Fibroblast of lung (primary cell): Measurements from ENCODE around the gene PRPSAP2. TPM values are rescaled to one million over a fixed set of nuclear protein-coding genes. Genes with fewer than 3 reads are reported as not detected.

Source experiments
- DNase-seq, 2 donors: peaks; one replicate each; pipeline versions ENCODE4 v3.0.0 to v3.0.0-alpha.2; 2010; ENCODE audit warnings: low read depth in 2 of 2
- H2AFZ ChIP-seq: 2 replicates; pipeline ENCODE4 v1.5.1; 2012; ENCODE audit warnings: low read length, control low read depth, inconsistent platforms
- H3K27ac ChIP-seq: 2 replicates; pipeline ENCODE4 v1.5.1; 2011; ENCODE audit warnings: low read length, control low read depth; ENCODE audit not compliant: insufficient read depth
- H3K27me3 ChIP-seq: 2 replicates; pipeline ENCODE4 v1.5.1; 2011; ENCODE audit warnings: mild to moderate bottlenecking, low read length; ENCODE audit not compliant: control insufficient read depth, insufficient read depth
- H3K36me3 ChIP-seq: 2 replicates; pipeline ENCODE4 v1.5.1; 2011; ENCODE audit warnings: low read length; ENCODE audit not compliant: control insufficient read depth, insufficient read depth
- H3K4me1 ChIP-seq: 2 replicates; pipeline ENCODE4 v1.5.1; 2011; ENCODE audit warnings: low read length; ENCODE audit not compliant: control insufficient read depth, insufficient read depth; ENCODE audit errors: extremely low read depth
- H3K4me2 ChIP-seq: 2 replicates; pipeline ENCODE4 v1.5.1; 2011; ENCODE audit warnings: low read length, control low read depth; ENCODE audit not compliant: insufficient read depth; ENCODE audit errors: extremely low read depth
- H3K4me3 ChIP-seq, 4 experiments: fragments of 200-600 bp in 1 of 4; sonication (generic) in 1 of 4; replicated peaks in 1 of 4; 2 replicates each; pipeline ENCODE4 v1.5.1; 2011 to 2016; ENCODE audit warnings: low read length in 4 of 4, low read depth in 3 of 4, mild to moderate bottlenecking in 3 of 4, control low read depth in 2 of 4, inconsistent platforms in 1 of 4, mixed read lengths in 1 of 4; ENCODE audit not compliant: insufficient read depth in 1 of 4; ENCODE audit errors: control extremely low read depth in 1 of 4
- H3K79me2 ChIP-seq: 2 replicates; pipeline ENCODE4 v1.5.1; 2012; ENCODE audit warnings: mild to moderate bottlenecking, low read length, inconsistent platforms; ENCODE audit not compliant: control insufficient read depth, insufficient read depth
- H3K9ac ChIP-seq: 2 replicates; pipeline ENCODE4 v1.5.1; 2011; ENCODE audit warnings: mild to moderate bottlenecking, low read length, control low read depth; ENCODE audit not compliant: insufficient read depth
- H3K9me3 ChIP-seq: 2 replicates; pipeline ENCODE4 v1.5.1; 2012; ENCODE audit warnings: low read depth, low read length; ENCODE audit not compliant: control insufficient read depth, insufficient read depth
- H4K20me1 ChIP-seq: 2 replicates; pipeline ENCODE4 v1.5.1; 2011; ENCODE audit warnings: low read length; ENCODE audit not compliant: control insufficient read depth, insufficient read depth; ENCODE audit errors: extremely low read depth
- EZH2 ChIP-seq: IDR thresholded peaks from 2 replicates; pipeline ENCODE4 v1.5.1; 2012; ENCODE audit warnings: low read length, control low read depth, mild to moderate bottlenecking; ENCODE audit errors: missing control alignments
- polyA plus RNA-seq, 2 donors: library from polyadenylated mRNA; depleted of rRNA in 1 of 2; stranded (reverse) in 1 of 2; unstranded in 1 of 2; fragments of >200 nt; gene quantifications; 2 replicates each; pipeline ENCODE4 v1.2.1, GENCODE V29; 2011 to 2012; ENCODE audit warnings: missing spikeins in 1 of 2
- total RNA-seq: library from RNA; depleted of rRNA; stranded (reverse); fragments of >200 nt; gene quantifications from 2 replicates; pipeline ENCODE4 v1.2.1, GENCODE V29; 2014
- TF ChIP-seq, protein P1 (sequence below), 2 donors: IDR thresholded peaks in 1 of 2; conservative IDR thresholded peaks in 1 of 2; 1 replicate in 1 of 2; 2 replicates in 1 of 2; pipeline ENCODE4 v1.5.1; 2011 to 2012; ENCODE audit warnings: low read length in 2 of 2, control low read depth in 1 of 2, inconsistent platforms in 1 of 2, low read depth in 1 of 2, mild to moderate bottlenecking in 1 of 2

Gene PRPSAP2
- total and polyA plus RNA-seq, 2 donors (not counting 1 experiment from before 2014, with no cell fraction given) = 23.1 to 47.4 TPM

DNA sequence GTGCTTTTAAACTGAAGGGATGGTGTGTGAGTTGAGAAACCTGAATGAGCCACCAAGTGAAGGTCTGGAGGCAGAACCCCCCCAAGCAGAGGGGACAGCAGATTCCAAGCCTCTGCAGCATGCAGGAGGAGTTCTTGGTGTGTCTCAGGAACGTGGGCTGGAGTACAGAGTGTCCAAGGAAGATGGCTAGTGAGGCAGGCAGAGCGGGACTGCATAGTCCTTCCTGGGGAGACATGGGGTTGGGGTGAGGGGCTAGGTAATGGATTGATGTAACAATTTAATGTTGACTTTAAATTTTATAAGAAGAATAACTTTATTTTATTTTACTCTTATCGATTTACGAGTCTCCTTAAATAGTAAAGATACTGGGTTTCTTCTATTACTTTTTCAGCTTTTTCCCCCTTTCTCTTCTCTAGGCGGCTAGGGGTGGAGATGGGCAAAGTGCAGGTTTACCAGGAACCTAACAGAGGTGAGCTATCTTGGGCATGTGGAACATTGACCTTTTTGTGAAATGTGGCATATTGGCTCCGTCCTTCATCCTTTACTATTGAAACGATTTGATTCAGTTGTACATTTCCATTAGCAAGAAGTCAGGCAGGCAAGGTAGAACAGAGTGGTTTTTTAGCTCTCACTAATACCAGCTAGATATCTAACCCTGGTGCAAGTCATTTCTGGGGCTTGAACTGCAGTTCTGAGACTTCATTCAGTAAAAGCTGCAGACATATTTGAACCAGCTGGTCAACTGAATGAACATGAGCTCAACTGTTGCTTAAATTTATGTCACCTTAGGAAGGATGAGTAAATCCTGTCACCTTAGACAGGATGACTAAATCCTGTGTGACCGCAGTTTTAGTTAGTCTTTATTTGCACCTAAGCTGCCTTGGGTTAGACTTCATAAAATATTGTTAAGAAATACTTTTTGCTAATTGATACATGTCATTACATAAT is 9.2 kb downstream of the PRPSAP2 start:
- H3K27ac ChIP-seq = no peak overlapping the region
- H3K9me3 ChIP-seq = no peaks in the 10 kb centered on the region
- no peak for TF ChIP-seq EZH2
- TF ChIP-seq, protein P1, sequence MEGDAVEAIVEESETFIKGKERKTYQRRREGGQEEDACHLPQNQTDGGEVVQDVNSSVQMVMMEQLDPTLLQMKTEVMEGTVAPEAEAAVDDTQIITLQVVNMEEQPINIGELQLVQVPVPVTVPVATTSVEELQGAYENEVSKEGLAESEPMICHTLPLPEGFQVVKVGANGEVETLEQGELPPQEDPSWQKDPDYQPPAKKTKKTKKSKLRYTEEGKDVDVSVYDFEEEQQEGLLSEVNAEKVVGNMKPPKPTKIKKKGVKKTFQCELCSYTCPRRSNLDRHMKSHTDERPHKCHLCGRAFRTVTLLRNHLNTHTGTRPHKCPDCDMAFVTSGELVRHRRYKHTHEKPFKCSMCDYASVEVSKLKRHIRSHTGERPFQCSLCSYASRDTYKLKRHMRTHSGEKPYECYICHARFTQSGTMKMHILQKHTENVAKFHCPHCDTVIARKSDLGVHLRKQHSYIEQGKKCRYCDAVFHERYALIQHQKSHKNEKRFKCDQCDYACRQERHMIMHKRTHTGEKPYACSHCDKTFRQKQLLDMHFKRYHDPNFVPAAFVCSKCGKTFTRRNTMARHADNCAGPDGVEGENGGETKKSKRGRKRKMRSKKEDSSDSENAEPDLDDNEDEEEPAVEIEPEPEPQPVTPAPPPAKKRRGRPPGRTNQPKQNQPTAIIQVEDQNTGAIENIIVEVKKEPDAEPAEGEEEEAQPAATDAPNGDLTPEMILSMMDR (conservative IDR thresholded peaks at IDR 0.05 in 1 of 2, IDR thresholded peaks at IDR 0.05 in 1 of 2; ENCODE audit: low read depth in 1 of 2, low read length in 2 of 2) = no peak
- H3K9ac ChIP-seq = no peak overlapping the region
- no peaks in the 10 kb centered on the region for H3K27me3 ChIP-seq
- H2AFZ ChIP-seq = no peak overlapping the region
- H4K20me1 ChIP-seq = no peaks in the 10 kb centered on the region
- DNase-seq = no peak
- H3K79me2 ChIP-seq = peaks cover 6% of the 10 kb centered on the region
- peaks cover 4% of the 10 kb centered on the region for H3K36me3 ChIP-seq
- H3K4me2 ChIP-seq = no peak overlapping the region
- H3K4me1 ChIP-seq = no peaks in the 10 kb centered on the region
- no peak overlapping the region for H3K4me3 ChIP-seq

DNA sequence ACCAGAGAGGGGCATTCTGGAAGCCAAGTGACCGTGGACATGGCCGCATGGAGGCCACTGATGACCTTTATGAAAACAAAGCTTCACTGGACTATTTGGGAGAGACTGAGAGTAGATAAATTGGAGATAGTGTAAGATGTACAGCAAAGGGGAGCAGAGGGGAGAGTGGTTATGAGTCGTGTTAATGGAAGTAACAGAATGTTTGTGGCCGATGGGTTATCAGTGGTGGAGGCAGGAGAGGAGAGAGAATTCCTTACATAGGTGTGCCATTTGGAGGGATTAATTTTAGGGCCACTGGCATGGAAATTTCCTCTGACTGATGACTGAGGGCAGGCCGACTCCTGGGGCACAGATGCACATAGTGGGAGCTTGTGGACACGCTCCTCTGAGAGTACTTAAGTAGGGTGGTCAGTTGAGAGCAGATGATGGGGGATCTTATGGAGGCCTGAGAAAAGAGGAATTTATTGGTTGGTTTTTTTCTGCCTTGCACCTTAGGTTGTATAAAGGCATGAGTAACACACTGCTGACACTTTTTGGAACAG is 19.2 kb downstream of the PRPSAP2 start:
- Histone ChIP-seq H3K4me2 (no peak overlapping the region), H4K20me1 (no peaks in the 10 kb centered on the region), H3K36me3 (no peaks in the 10 kb centered on the region), H3K9ac (no peak overlapping the region), H3K9me3 (no peaks in the 10 kb centered on the region), H3K79me2 (no peaks in the 10 kb centered on the region), H2AFZ (no peak overlapping the region), H3K27me3 (no peaks in the 10 kb centered on the region), H3K27ac (no peak overlapping the region), H3K4me1 (no peaks in the 10 kb centered on the region), H3K4me3 (no peak overlapping the region)
- no peak for TF ChIP-seq EZH2
- TF ChIP-seq, protein P1 (conservative IDR thresholded peaks at IDR 0.05 in 1 of 2, IDR thresholded peaks at IDR 0.05 in 1 of 2; ENCODE audit: low read depth in 1 of 2, low read length in 2 of 2) = no peak
- DNase-seq = peak in 1 of 2 donors; percentile 60

DNA sequence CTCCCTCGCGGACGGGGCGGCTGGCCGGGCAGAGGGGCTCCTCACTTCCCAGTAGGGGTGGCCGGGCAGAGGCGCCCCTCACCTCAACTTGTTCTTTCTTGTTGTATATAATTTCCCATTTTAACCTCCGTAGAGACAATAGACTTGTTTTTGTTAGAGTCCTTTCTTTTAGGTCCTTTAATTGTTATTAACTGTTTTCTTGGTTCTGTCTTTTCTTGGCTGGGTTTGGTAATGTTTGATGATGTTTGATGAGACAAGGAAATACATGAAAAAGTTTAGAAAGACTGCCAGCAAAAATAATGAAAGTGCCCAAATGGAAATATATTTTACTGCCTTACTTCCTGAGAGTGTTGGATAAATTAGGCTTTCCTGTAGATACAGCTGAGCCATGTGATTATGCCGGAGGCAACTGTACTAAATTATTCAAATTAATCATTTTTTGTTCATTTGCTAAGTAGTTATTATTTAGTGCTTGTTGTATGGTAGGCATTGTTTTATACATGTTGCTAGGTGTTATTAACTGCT is 30.9 kb downstream of the PRPSAP2 start:
- Histone ChIP-seq H3K4me1 (no peaks in the 10 kb centered on the region), H3K27me3 (no peaks in the 10 kb centered on the region), H3K79me2 (no peaks in the 10 kb centered on the region), H3K9me3 (no peaks in the 10 kb centered on the region), H2AFZ (no peak overlapping the region), H3K4me2 (no peak overlapping the region), H3K36me3 (no peaks in the 10 kb centered on the region), H3K27ac (no peak overlapping the region), H4K20me1 (no peaks in the 10 kb centered on the region), H3K9ac (no peak overlapping the region), H3K4me3 (no peak overlapping the region)
- no peak for DNase-seq
- TF ChIP-seq, protein P1 (conservative IDR thresholded peaks at IDR 0.05 in 1 of 2, IDR thresholded peaks at IDR 0.05 in 1 of 2; ENCODE audit: low read depth in 1 of 2, low read length in 2 of 2) = no peak
- TF ChIP-seq EZH2 = no peak
